Tibial artery (tissue), 4 donors: ENCODE data around the gene IGF2R.
"Not testable (repeated sequence)": the region's sequence is repeated elsewhere in the genome, so short reads cannot be mapped to it uniquely, and the experiment has no call there.

Source experiments
- DNase-seq, 2 donors: peaks; one replicate each; pipeline ENCODE4 v3.0.0-alpha.2; 2019
- H3K27ac ChIP-seq, 2 donors: fragments of 200-600 bp; sonication (generic) in 1 of 2; 1 replicate in 1 of 2; 2 replicates in 1 of 2; pipeline ENCODE4 v1.5.1; 2018 to 2019; ENCODE audit warnings: mild to moderate bottlenecking in 1 of 2
- H3K27me3 ChIP-seq, 2 donors: fragments of 200-600 bp; sonication (generic) in 1 of 2; one replicate each; pipeline versions ENCODE4 v1.5.1 to v1.6.0; 2016 to 2019
- H3K36me3 ChIP-seq, 3 donors: fragments of 200-600 bp; sonication (generic) in 2 of 3; one replicate each; pipeline ENCODE4 v1.5.1; 2016 to 2019; ENCODE audit warnings: mild to moderate bottlenecking in 2 of 3
- H3K4me1 ChIP-seq, 4 donors: fragments of 200-600 bp; sonication (generic) in 2 of 4; 1 replicate in 3 of 4; 2 replicates in 1 of 4; pipeline ENCODE4 v1.5.1; 2016 to 2019
- H3K4me3 ChIP-seq, 2 donors: fragments of 200-600 bp; sonication (generic) in 1 of 2; 1 replicate in 1 of 2; 2 replicates in 1 of 2; pipeline ENCODE4 v1.5.1; 2018 to 2019; ENCODE audit warnings: mild to moderate bottlenecking in 2 of 2
- H3K9me3 ChIP-seq, 3 donors: fragments of 200-600 bp; sonication (generic) in 1 of 3; one replicate each; pipeline ENCODE4 v1.5.1; 2016 to 2019
- CTCF ChIP-seq, 2 experiments: fragments of 200-600 bp in 1 of 2; fragments of 450-650 bp in 1 of 2; IDR thresholded peaks; one replicate each; pipeline ENCODE4 v1.5.1; 2017 to 2019; ENCODE audit warnings: antibody characterized with exemption in 2 of 2, mild to moderate bottlenecking in 1 of 2, moderate library complexity in 1 of 2
- intact Hi-C: fragments of 100-400 bp; cut with DNase I; formaldehyde crosslinking; loops from one replicate; pipeline ENCODE4 v1.15.0; 2023; ENCODE audit warnings: low total_unique reads

Gene IGF2R

GRCh38 chr6:159968295-159969203 is at the start of gene IGF2R:
Gene IGF2R (plus strand): TSS chr6:159969082. CDS start chr6:159969247, 165 bp downstream.
- peak; percentile 95 to 96 for DNase-seq
- Histone ChIP-seq H3K36me3 (no peaks in the 10 kb centered on the region), H3K9me3 (no peaks in the 10 kb centered on the region), H3K27ac (peak within 1 kb of the TSS; percentile 89 to 91), H3K27me3 (no peaks in the 10 kb centered on the region), H3K4me1 (peaks cover 0 to 36% (median 16%) of the 10 kb centered on the region in 4 donors), H3K4me3 (peak within 1 kb of the TSS; percentile 97 to 100)
- TF ChIP-seq CTCF (IDR thresholded peaks at IDR 0.05): peak; percentile 17 to 35
- intact Hi-C loops: loop anchor here (5.0 kb wide), 1 partner anchor 176 kb away; the partner anchor contains the start of gene MRPL18

- H3K36me3 ChIP-seq: no peaks in the 10 kb centered on the region
- H3K27me3 ChIP-seq: no peaks in the 10 kb centered on the region
- H3K4me1 ChIP-seq: peaks cover 0 to 8% (median 2%) of the 10 kb centered on the region in 4 donors
- no peak for TF ChIP-seq CTCF (IDR thresholded peaks at IDR 0.05)
- no peak for DNase-seq
- H3K4me3 ChIP-seq: no peak overlapping the region
- no peaks in the 10 kb centered on the region for H3K9me3 ChIP-seq
- intact Hi-C loops: no loop called here
- H3K27ac ChIP-seq: no peak overlapping the region
Measured at GRCh38 chr6:159919800-159920199, 49.1 kb upstream of the IGF2R start.

GRCh38 chr6:159924150-159924549 is 44.7 kb upstream of the IGF2R start:
- intact Hi-C loops, H3K27ac ChIP-seq, H3K9me3 ChIP-seq, DNase-seq, H3K36me3 ChIP-seq, H3K4me3 ChIP-seq, H3K27me3 ChIP-seq: not testable (repeated sequence)
- peaks cover 0 to 33% (median 8%) of the 10 kb centered on the region in 4 donors for H3K4me1 ChIP-seq

GRCh38 chr6:159926542-159927203 is 42.2 kb upstream of the IGF2R start:
- Histone ChIP-seq H3K36me3 (no peaks in the 10 kb centered on the region), H3K9me3 (no peaks in the 10 kb centered on the region), H3K4me3 (no peak overlapping the region), H3K27me3 (no peaks in the 10 kb centered on the region), H3K4me1 (peaks cover 0 to 51% (median 16%) of the 10 kb centered on the region in 4 donors), H3K27ac (peak overlapping the region in 1 of 2 donors; percentile 37)
- no peak for TF ChIP-seq CTCF (IDR thresholded peaks at IDR 0.05)
- DNase-seq: no peak
- intact Hi-C loops: no loop called here

- H3K4me3 ChIP-seq: no peak overlapping the region
- H3K9me3 ChIP-seq: no peaks in the 10 kb centered on the region
- no peaks in the 10 kb centered on the region for H3K27me3 ChIP-seq
- peak overlapping the region; percentile 46 to 52 for H3K27ac ChIP-seq
- DNase-seq: no peak
- TF ChIP-seq CTCF (IDR thresholded peaks at IDR 0.05): no peak
- H3K4me1 ChIP-seq: peaks cover 0 to 83% (median 32%) of the 10 kb centered on the region in 4 donors
- H3K36me3 ChIP-seq: no peaks in the 10 kb centered on the region
- intact Hi-C loops: no loop called here
Measured at GRCh38 chr6:159929819-159930218, 39.1 kb upstream of the IGF2R start.

GRCh38 chr6:159931112-159931511 is 37.8 kb upstream of the IGF2R start:
- TF ChIP-seq CTCF (IDR thresholded peaks at IDR 0.05): no peak
- Histone ChIP-seq H3K27ac (peak overlapping the region in 1 of 2 donors; percentile 47), H3K4me3 (no peak overlapping the region)

More at GRCh38 chr6:159931112-159931511, 37.8 kb upstream of the IGF2R start:
- H3K4me1 ChIP-seq: peaks cover 0 to 83% (median 26%) of the 10 kb centered on the region in 4 donors
- no peak for DNase-seq
- no peaks in the 10 kb centered on the region for H3K9me3 ChIP-seq
- intact Hi-C loops: no loop called here
- H3K36me3 ChIP-seq: no peaks in the 10 kb centered on the region
- no peaks in the 10 kb centered on the region for H3K27me3 ChIP-seq
